HCT116 (cell line): ENCODE results near the gene PGAP3. TPM values are rescaled to one million over a fixed set of nuclear protein-coding genes. Genes with fewer than 3 reads are reported as not detected.

Experiments
- ATAC-seq: fragments of 200-7000 bp; cut with Tn5 transposase; 2 replicates; pipeline ENCODE4 v1.9.1; 2020; ENCODE audit warnings: mild to moderate bottlenecking, moderate library complexity
- BruUV-seq: library from RNA; stranded (reverse); fragments of 400-500 nt; replicated peaks from 2 replicates; lab custom pipeline; 2021; lab: Mats Ljungman, UMichigan
- CTCF ChIA-PET: fragments of 300-600 bp; sonication (Branson Sonifier 250); formaldehyde crosslinking; loops from one replicate; lab custom pipeline; 2021; ENCODE audit warnings: antibody characterized with exemption; lab: Charles Lee
- POLR2A ChIA-PET: fragments of 300-600, 350-600 bp; sonication (Branson Sonifier 250); formaldehyde crosslinking; loops from one replicate; lab custom pipeline; 2021; ENCODE audit warnings: antibody characterized with exemption; lab: Charles Lee
- RAD21 ChIA-PET, 2 experiments: fragments of 300-600 bp; sonication (Branson Sonifier 250); formaldehyde crosslinking; loops; one replicate each; lab custom pipeline; 2023; ENCODE audit warnings: low total read pairs in 2 of 2; ENCODE audit not compliant: uncharacterized antibody in 2 of 2, unreplicated experiment in 2 of 2, low non-redundant PET in 1 of 2; lab: Charles Lee
- DNase-seq: peaks from one replicate; pipeline ENCODE4 v3.0.0-alpha.2; 2010; ENCODE audit warnings: low read depth, low spot score
- H2AFZ ChIP-seq: fragments of 200-600 bp; shearing (Covaris generic), sonication (generic); 2 replicates; pipeline ENCODE4 v1.6.1; 2017; ENCODE audit warnings: low read depth, mixed run types, mixed read lengths, antibody characterized with exemption, low read length; ENCODE audit not compliant: poor library complexity, severe bottlenecking
- H3K27ac ChIP-seq: 2 replicates; pipeline ENCODE4 v1.5.1; 2012; ENCODE audit warnings: low read depth, low read length
- H3K27me3 ChIP-seq: fragments of 200-600 bp; sonication (generic); 2 replicates; pipeline ENCODE4 v1.6.1; 2016; ENCODE audit warnings: mixed run types, low read length, mixed read lengths; ENCODE audit not compliant: insufficient read depth
- H3K36me3 ChIP-seq, 2 experiments: fragments of 200-500 bp in 1 of 2; fragments of 200-600 bp in 1 of 2; sonication (Bioruptor generic) in 1 of 2; sonication (generic) in 1 of 2; 2 replicates each; pipeline versions ENCODE4 v1.5.1 to v1.6.1; 2014 to 2016; ENCODE audit warnings: low read length in 2 of 2, inconsistent platforms in 1 of 2, mixed read lengths in 1 of 2, mixed run types in 1 of 2; ENCODE audit not compliant: insufficient read depth in 2 of 2, control insufficient read depth in 1 of 2
- H3K4me1 ChIP-seq, 2 experiments: fragments of 200-600 bp in 1 of 2; sonication (generic) in 1 of 2; 2 replicates each; pipeline versions ENCODE4 v1.5.1 to v1.6.1; 2012 to 2017; ENCODE audit warnings: low read length in 2 of 2, inconsistent platforms in 1 of 2, mild to moderate bottlenecking in 1 of 2, mixed read lengths in 1 of 2, mixed run types in 1 of 2, moderate library complexity in 1 of 2; ENCODE audit not compliant: insufficient read depth in 2 of 2, control insufficient read depth in 1 of 2
- H3K4me2 ChIP-seq: fragments of 200-600 bp; sonication (generic); 2 replicates; pipeline ENCODE4 v1.6.1; 2017; ENCODE audit warnings: mixed run types, low read length, mixed read lengths
- H3K4me3 ChIP-seq, 2 experiments: fragments of 200-600 bp in 1 of 2; sonication (generic) in 1 of 2; replicated peaks in 1 of 2; 2 replicates each; pipeline ENCODE4 v1.5.1; 2011 to 2016; ENCODE audit warnings: low read length in 2 of 2, control low read depth in 1 of 2, low read depth in 1 of 2, mild to moderate bottlenecking in 1 of 2, mixed read lengths in 1 of 2, mixed run types in 1 of 2
- H3K79me2 ChIP-seq: fragments of 200-600 bp; sonication (generic); 2 replicates; pipeline ENCODE4 v1.6.1; 2017; ENCODE audit warnings: mild to moderate bottlenecking, mixed run types, low read length, moderate library complexity, mixed read lengths; ENCODE audit not compliant: insufficient read depth
- H3K9ac ChIP-seq: fragments of 200-600 bp; sonication (generic); 2 replicates; pipeline ENCODE4 v1.6.1; 2016; ENCODE audit warnings: low read length, mixed read lengths
- H3K9me2 ChIP-seq: fragments of 200-600 bp; sonication (generic), shearing (Covaris generic); 2 replicates; pipeline ENCODE4 v1.6.1; 2017; ENCODE audit warnings: mixed run types, mild to moderate bottlenecking, moderate library complexity; ENCODE audit not compliant: insufficient read depth
- H3K9me3 ChIP-seq, 2 experiments: fragments of 200-500 bp in 1 of 2; fragments of 200-600 bp in 1 of 2; sonication (Bioruptor generic) in 1 of 2; sonication (generic) in 1 of 2; 2 replicates each; pipeline ENCODE4 v1.6.1; 2014 to 2017; ENCODE audit warnings: low read length in 2 of 2, mixed read lengths in 2 of 2, inconsistent platforms in 1 of 2, low read depth in 1 of 2, mild to moderate bottlenecking in 1 of 2, mixed run types in 1 of 2, moderate library complexity in 1 of 2; ENCODE audit not compliant: control insufficient read depth in 1 of 2, insufficient read depth in 1 of 2
- H4K20me1 ChIP-seq: fragments of 200-600 bp; sonication (generic), shearing (Covaris generic); 2 replicates; pipeline ENCODE4 v1.6.1; 2017; ENCODE audit warnings: mixed run types, mild to moderate bottlenecking, moderate library complexity; ENCODE audit not compliant: insufficient read depth
- CBX3 ChIP-seq: IDR thresholded peaks from 2 replicates; pipeline ENCODE4 v1.6.1; 2012; ENCODE audit warnings: low read depth
- ELF1 ChIP-seq: IDR thresholded peaks from 2 replicates; pipeline ENCODE4 v1.6.1; 2012; ENCODE audit warnings: low read depth, borderline replicate concordance
- EZH2 ChIP-seq: fragments of 200-600 bp; sonication (generic); IDR thresholded peaks from 2 replicates; pipeline ENCODE4 v1.6.1; 2017; ENCODE audit warnings: antibody characterized with exemption, mixed run types
- JUND ChIP-seq: IDR thresholded peaks from 2 replicates; pipeline ENCODE4 v1.6.1; 2012
- RAD21 ChIP-seq: IDR thresholded peaks from 2 replicates; pipeline ENCODE4 v1.6.1; 2012; ENCODE audit warnings: low read depth, mild to moderate bottlenecking
- SRF ChIP-seq: IDR thresholded peaks from 2 replicates; pipeline ENCODE4 v1.6.1; 2012; ENCODE audit warnings: low read depth
- TCF7L2 ChIP-seq: IDR thresholded peaks from 2 replicates; pipeline ENCODE4 v1.7.0; 2011; ENCODE audit warnings: borderline replicate concordance, inconsistent platforms; ENCODE audit not compliant: insufficient read depth, insufficient read length; ENCODE audit errors: extremely low read depth
- ZNF274 ChIP-seq: fragments of 200-500 bp; sonication (Bioruptor generic); IDR thresholded peaks from 2 replicates; pipeline ENCODE4 v1.6.1; 2014; ENCODE audit warnings: mild to moderate bottlenecking, low read depth, low read length, inconsistent platforms
- intact Hi-C: fragments of 100-400 bp; cut with micrococcal nuclease; formaldehyde crosslinking; loops from 2 replicates; pipeline ENCODE4 v1.10.0; 2022
- total RNA-seq: library from RNA; stranded (reverse); gene quantifications from one replicate; pipeline ENCODE4 v1.2.1, GENCODE V29; 2021; ENCODE audit not compliant: unreplicated experiment
- TF ChIP-seq, protein P1 (sequence below): IDR thresholded peaks from 2 replicates; pipeline ENCODE4 v1.6.1; 2012
- TF ChIP-seq, protein P2 (sequence below): IDR thresholded peaks from 2 replicates; pipeline ENCODE4 v1.6.1; 2011; ENCODE audit warnings: mild to moderate bottlenecking, low read length, moderate library complexity; ENCODE audit not compliant: insufficient replicate concordance; ENCODE audit errors: extremely low read depth
- TF ChIP-seq, protein P3 (sequence below): IDR thresholded peaks from 2 replicates; pipeline ENCODE4 v1.6.1; 2012; ENCODE audit warnings: low read depth

PGAP3 gene
- total RNA-seq, 1 experiment from 2014 or later, result 15.2 TPM

GRCh38 chr17:39674702-39675389 is 13.0 kb downstream of the PGAP3 start:
- no peaks in the 10 kb centered on the region for H3K36me3 ChIP-seq
- peaks cover 17 to 19% of the 10 kb centered on the region in 2 experiments; a peak in 2 of 4 replicates for H3K4me1 ChIP-seq
- CTCF ChIA-PET, result interaction anchor here (1.0 to 1.5 kb wide), 3 partner anchors 9 to 53 kb away, joined by 5 to 6 read pairs (median 5); partner anchors contain the start of gene TCAP
- no peaks in the 10 kb centered on the region for H3K9me2 ChIP-seq
- RAD21 ChIA-PET, result no interaction called here
- ATAC-seq (no peak), DNase-seq (no peak)
- POLR2A ChIA-PET, result interaction anchor here (1.5 kb wide), 1 partner anchor 13 kb away, joined by 3 read pairs; the partner anchor contains the start of gene PGAP3
- no peaks in the 10 kb centered on the region for H3K9me3 ChIP-seq
- no peak overlapping the region for H2AFZ ChIP-seq
- H3K9ac ChIP-seq, result no peak overlapping the region
- no TSS peak for BruUV-seq
- H3K4me2 ChIP-seq, result no peak overlapping the region
- intact Hi-C loops, result loop anchor here (2.0 to 5.0 kb wide), 3 partner anchors 40 to 128 kb away; no protein-coding TSS in a partner anchor
- H3K27me3 ChIP-seq, result no peaks in the 10 kb centered on the region
- H3K79me2 ChIP-seq, result no peaks in the 10 kb centered on the region
- H3K4me3 ChIP-seq, result no peak overlapping the region
- H4K20me1 ChIP-seq, result no peaks in the 10 kb centered on the region
- peak overlapping the region; percentile 17; the same call in 1 of the 2 replicates for H3K27ac ChIP-seq
- no peak for TF ChIP-seq EZH2
- TF ChIP-seq, protein P1, sequence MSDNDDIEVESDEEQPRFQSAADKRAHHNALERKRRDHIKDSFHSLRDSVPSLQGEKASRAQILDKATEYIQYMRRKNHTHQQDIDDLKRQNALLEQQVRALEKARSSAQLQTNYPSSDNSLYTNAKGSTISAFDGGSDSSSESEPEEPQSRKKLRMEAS, result no peak
- TF ChIP-seq SRF, result no peak
- no peak for TF ChIP-seq ZNF274
- no peak for TF ChIP-seq ELF1
- no peak for TF ChIP-seq CBX3
- no peak for TF ChIP-seq TCF7L2
- TF ChIP-seq, protein P2, sequence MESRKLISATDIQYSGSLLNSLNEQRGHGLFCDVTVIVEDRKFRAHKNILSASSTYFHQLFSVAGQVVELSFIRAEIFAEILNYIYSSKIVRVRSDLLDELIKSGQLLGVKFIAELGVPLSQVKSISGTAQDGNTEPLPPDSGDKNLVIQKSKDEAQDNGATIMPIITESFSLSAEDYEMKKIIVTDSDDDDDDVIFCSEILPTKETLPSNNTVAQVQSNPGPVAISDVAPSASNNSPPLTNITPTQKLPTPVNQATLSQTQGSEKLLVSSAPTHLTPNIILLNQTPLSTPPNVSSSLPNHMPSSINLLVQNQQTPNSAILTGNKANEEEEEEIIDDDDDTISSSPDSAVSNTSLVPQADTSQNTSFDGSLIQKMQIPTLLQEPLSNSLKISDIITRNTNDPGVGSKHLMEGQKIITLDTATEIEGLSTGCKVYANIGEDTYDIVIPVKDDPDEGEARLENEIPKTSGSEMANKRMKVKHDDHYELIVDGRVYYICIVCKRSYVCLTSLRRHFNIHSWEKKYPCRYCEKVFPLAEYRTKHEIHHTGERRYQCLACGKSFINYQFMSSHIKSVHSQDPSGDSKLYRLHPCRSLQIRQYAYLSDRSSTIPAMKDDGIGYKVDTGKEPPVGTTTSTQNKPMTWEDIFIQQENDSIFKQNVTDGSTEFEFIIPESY, result no peak
- no peak for TF ChIP-seq JUND
- TF ChIP-seq RAD21, result no peak
- TF ChIP-seq, protein P3, sequence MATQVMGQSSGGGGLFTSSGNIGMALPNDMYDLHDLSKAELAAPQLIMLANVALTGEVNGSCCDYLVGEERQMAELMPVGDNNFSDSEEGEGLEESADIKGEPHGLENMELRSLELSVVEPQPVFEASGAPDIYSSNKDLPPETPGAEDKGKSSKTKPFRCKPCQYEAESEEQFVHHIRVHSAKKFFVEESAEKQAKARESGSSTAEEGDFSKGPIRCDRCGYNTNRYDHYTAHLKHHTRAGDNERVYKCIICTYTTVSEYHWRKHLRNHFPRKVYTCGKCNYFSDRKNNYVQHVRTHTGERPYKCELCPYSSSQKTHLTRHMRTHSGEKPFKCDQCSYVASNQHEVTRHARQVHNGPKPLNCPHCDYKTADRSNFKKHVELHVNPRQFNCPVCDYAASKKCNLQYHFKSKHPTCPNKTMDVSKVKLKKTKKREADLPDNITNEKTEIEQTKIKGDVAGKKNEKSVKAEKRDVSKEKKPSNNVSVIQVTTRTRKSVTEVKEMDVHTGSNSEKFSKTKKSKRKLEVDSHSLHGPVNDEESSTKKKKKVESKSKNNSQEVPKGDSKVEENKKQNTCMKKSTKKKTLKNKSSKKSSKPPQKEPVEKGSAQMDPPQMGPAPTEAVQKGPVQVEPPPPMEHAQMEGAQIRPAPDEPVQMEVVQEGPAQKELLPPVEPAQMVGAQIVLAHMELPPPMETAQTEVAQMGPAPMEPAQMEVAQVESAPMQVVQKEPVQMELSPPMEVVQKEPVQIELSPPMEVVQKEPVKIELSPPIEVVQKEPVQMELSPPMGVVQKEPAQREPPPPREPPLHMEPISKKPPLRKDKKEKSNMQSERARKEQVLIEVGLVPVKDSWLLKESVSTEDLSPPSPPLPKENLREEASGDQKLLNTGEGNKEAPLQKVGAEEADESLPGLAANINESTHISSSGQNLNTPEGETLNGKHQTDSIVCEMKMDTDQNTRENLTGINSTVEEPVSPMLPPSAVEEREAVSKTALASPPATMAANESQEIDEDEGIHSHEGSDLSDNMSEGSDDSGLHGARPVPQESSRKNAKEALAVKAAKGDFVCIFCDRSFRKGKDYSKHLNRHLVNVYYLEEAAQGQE, result no peak
